SH-SY5Y (cell line): ENCODE measurements around the gene SNRNP48.

ENCODE experiments used
- GATA2 ChIP-seq: IDR thresholded peaks from 2 replicates; pipeline ENCODE4 v1.6.1; 2011; ENCODE audit warnings: mild to moderate bottlenecking, low read depth, low read length
- GATA3 ChIP-seq: IDR thresholded peaks from 2 replicates; pipeline ENCODE4 v1.6.1; 2011; ENCODE audit warnings: low read depth, mild to moderate bottlenecking, low read length, moderate library complexity

DNA sequence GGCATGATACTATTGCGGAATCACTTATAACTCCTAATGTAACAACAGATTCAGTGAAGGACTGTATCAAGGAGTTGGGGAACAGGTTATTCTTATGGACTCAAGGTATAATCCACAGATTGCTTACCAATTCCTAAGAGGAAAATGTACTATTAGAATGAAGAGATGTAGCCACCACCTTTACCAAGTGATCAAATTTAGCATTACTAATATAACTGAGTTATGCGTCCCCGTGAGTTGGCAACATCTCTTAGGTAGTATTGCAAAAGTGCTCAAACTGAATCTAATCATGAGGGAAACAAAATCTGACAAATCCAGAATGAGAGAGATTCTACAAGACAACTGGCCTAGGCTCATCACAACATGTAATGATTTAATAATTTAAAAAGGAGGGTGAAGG is 777 bp upstream of the SNRNP48 start:
- TF ChIP-seq GATA3 (no peak), GATA2 (no peak)
